Measurements from ENCODE around the gene RBFOX2.

DNA sequence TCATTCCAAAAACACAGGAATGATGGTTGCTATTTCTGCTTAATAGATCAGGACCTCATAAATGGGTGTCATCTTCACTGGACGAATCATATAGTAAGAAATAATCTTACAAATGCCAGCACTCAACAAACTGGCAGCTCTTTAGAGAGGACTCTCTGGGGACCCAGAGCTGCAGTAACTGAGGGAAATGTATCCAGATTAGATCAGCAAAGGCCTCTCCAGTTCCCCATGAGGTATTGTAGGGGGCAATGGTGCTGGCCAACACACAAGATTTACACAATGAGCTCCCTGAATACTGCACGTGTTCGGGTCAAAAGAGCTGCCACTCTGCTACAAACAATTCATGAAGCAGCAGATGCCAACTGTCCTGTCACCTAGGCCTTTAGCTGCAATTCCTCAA, 110.2 kb downstream of the RBFOX2 start:
- TF ChIP-seq HOXA7 (CRISPR knock-in tag; IDR thresholded peaks at IDR 0.05) (no peak), JUN (IDR thresholded peaks at IDR 0.05) (no peak), POLR2A (IDR thresholded peaks at IDR 0.05; ENCODE audit: low read length) (no peak), RFX5 (IDR thresholded peaks at IDR 0.05) (no peak), POLR2AphosphoS2 (conservative IDR thresholded peaks at IDR 0.05; ENCODE audit: low read length) (no peak), RCOR1 (IDR thresholded peaks at IDR 0.05; ENCODE audit: low read depth, low read length) (no peak), ESRRA (IDR thresholded peaks at IDR 0.05; ENCODE audit: borderline replicate concordance, low read length) (no peak), PHF8 (IDR thresholded peaks at IDR 0.05; ENCODE audit: borderline replicate concordance, low read depth) (no peak), NFE2L2 (conservative IDR thresholded peaks at IDR 0.05; ENCODE audit: low read length) (no peak), MAZ (IDR thresholded peaks at IDR 0.05; ENCODE audit: borderline replicate concordance, low read depth, low read length) (no peak), CEBPB (IDR thresholded peaks at IDR 0.05) (no peak)
- TF ChIP-seq, protein P1, sequence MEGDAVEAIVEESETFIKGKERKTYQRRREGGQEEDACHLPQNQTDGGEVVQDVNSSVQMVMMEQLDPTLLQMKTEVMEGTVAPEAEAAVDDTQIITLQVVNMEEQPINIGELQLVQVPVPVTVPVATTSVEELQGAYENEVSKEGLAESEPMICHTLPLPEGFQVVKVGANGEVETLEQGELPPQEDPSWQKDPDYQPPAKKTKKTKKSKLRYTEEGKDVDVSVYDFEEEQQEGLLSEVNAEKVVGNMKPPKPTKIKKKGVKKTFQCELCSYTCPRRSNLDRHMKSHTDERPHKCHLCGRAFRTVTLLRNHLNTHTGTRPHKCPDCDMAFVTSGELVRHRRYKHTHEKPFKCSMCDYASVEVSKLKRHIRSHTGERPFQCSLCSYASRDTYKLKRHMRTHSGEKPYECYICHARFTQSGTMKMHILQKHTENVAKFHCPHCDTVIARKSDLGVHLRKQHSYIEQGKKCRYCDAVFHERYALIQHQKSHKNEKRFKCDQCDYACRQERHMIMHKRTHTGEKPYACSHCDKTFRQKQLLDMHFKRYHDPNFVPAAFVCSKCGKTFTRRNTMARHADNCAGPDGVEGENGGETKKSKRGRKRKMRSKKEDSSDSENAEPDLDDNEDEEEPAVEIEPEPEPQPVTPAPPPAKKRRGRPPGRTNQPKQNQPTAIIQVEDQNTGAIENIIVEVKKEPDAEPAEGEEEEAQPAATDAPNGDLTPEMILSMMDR (IDR thresholded peaks at IDR 0.05), result no peak
- TF ChIP-seq, protein P2, sequence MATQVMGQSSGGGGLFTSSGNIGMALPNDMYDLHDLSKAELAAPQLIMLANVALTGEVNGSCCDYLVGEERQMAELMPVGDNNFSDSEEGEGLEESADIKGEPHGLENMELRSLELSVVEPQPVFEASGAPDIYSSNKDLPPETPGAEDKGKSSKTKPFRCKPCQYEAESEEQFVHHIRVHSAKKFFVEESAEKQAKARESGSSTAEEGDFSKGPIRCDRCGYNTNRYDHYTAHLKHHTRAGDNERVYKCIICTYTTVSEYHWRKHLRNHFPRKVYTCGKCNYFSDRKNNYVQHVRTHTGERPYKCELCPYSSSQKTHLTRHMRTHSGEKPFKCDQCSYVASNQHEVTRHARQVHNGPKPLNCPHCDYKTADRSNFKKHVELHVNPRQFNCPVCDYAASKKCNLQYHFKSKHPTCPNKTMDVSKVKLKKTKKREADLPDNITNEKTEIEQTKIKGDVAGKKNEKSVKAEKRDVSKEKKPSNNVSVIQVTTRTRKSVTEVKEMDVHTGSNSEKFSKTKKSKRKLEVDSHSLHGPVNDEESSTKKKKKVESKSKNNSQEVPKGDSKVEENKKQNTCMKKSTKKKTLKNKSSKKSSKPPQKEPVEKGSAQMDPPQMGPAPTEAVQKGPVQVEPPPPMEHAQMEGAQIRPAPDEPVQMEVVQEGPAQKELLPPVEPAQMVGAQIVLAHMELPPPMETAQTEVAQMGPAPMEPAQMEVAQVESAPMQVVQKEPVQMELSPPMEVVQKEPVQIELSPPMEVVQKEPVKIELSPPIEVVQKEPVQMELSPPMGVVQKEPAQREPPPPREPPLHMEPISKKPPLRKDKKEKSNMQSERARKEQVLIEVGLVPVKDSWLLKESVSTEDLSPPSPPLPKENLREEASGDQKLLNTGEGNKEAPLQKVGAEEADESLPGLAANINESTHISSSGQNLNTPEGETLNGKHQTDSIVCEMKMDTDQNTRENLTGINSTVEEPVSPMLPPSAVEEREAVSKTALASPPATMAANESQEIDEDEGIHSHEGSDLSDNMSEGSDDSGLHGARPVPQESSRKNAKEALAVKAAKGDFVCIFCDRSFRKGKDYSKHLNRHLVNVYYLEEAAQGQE (IDR thresholded peaks at IDR 0.05), result no peak
- TF ChIP-seq, protein P3, sequence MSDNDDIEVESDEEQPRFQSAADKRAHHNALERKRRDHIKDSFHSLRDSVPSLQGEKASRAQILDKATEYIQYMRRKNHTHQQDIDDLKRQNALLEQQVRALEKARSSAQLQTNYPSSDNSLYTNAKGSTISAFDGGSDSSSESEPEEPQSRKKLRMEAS (IDR thresholded peaks at IDR 0.05), result no peak
